Omental fat pad (tissue), 4 donors: ENCODE measurements around the gene PTK7. TPM values are rescaled to one million over a fixed set of nuclear protein-coding genes. Genes with fewer than 3 reads are reported as not detected.
"Not testable (repeated sequence)": the region's sequence is repeated elsewhere in the genome, so short reads cannot be mapped to it uniquely, and the experiment has no call there.

Experiments used
- ATAC-seq: fragments of 150-250 bp; one replicate; pipeline ENCODE4 v1.9.1; 2016; ENCODE audit warnings: mild to moderate bottlenecking, moderate library complexity; ENCODE audit not compliant: low FRiP score
- DNase-seq: peaks from one replicate; pipeline ENCODE4 v3.0.0-alpha.2; 2019; ENCODE audit warnings: low spot score
- total RNA-seq, 4 donors: library from RNA; depleted of rRNA; stranded (reverse); fragments of >200 nt; gene quantifications; one replicate each; pipeline ENCODE4 v1.1.0, GENCODE V29; 2016
- TF ChIP-seq, protein P1 (sequence below), 3 donors: fragments of 450-650 bp; IDR thresholded peaks; one replicate each; pipeline ENCODE4 v1.5.1; 2016 to 2017; ENCODE audit warnings: antibody characterized with exemption in 3 of 3, mild to moderate bottlenecking in 3 of 3, moderate library complexity in 2 of 3

The PTK7 gene
- total RNA-seq, 4 donors from 2014 or later, result 11.5 to 38.9 (median 13.8) TPM

DNA sequence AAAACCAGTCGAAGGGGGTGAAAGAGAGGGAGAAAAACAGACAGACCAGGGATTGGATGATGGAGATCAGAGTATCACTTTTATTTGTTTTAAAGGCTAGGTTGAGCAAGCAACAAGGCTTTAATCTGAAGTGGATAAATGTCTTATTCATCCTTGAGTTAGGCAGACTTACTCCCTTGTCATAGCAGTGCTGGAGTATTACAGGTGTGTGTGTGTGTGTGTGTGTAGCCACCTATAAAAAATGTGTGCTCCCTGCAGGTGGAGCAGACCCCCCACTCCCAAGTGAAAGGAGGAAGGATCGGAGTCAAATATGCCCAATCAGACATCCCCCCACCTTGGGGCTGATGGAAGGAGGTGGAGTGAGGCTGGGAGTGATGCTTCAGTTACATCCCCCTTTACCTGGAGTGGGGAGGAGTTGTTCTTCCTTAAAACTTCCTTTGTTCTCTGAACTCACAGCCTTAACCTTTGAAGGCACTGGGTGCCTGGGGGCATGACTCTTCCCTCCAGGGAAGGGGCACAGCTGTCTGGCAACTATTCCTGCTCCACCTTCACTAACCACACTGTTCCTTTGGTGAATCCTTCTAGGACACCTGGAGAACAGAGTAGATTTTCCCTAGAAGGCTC is 27.3 kb downstream of the PTK7 start:
- ATAC-seq (no peak), DNase-seq (no peak)
- TF ChIP-seq, protein P1, sequence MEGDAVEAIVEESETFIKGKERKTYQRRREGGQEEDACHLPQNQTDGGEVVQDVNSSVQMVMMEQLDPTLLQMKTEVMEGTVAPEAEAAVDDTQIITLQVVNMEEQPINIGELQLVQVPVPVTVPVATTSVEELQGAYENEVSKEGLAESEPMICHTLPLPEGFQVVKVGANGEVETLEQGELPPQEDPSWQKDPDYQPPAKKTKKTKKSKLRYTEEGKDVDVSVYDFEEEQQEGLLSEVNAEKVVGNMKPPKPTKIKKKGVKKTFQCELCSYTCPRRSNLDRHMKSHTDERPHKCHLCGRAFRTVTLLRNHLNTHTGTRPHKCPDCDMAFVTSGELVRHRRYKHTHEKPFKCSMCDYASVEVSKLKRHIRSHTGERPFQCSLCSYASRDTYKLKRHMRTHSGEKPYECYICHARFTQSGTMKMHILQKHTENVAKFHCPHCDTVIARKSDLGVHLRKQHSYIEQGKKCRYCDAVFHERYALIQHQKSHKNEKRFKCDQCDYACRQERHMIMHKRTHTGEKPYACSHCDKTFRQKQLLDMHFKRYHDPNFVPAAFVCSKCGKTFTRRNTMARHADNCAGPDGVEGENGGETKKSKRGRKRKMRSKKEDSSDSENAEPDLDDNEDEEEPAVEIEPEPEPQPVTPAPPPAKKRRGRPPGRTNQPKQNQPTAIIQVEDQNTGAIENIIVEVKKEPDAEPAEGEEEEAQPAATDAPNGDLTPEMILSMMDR (IDR thresholded peaks at IDR 0.05), result no peak

- no peak for DNase-seq
- no peak for ATAC-seq
- TF ChIP-seq, protein P1 (IDR thresholded peaks at IDR 0.05), result no peak
Observed at GRCh38 chr6:43105538-43106222, 29.6 kb downstream of the PTK7 start.

GRCh38 chr6:43107344-43108062 is 31.4 kb downstream of the PTK7 start:
- ATAC-seq (no peak), DNase-seq (no peak)
- TF ChIP-seq, protein P1 (IDR thresholded peaks at IDR 0.05), result no peak

DNA sequence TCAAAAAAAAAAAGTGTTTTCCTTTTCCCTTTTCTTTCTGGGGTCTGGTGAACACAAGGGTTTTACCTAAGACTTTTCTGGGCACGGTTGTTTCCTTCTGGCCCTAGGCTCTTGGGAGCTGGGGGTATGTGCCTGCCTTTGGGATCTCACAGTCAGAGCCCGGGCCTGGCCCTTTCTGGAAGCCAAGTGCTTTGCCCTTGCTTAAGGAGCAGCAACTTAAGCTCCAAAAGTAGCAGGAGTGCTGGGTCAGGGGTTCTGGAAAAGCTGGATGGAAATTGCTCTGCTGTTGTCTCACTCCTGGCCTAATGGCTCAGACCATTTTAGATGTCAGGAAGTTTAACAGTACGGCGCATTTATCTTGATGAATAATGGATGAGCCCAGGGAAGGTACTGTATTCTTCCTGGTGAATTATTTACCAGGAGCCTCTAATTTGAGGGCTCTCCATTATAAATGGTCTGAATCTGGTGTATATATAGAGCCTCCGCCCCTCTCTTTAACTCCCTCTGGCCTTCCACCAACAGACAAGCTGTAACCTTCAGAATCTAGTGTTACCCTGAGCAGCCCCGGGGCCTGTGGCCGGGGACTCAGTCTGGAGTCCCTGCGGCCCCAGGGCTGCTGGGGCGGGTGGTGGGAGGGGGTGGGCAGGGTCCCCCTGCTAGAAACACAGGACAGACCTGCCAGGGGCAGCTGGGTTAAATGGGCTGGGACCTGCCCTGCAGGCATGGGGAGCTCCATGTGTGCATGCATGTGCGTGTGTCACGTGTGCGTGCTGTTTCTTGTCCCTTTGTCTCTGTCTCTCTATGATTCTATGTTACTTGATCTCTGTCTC is 37.5 kb downstream of the PTK7 start:
- ATAC-seq, result no peak
- DNase-seq, result no peak
- TF ChIP-seq, protein P1 (IDR thresholded peaks at IDR 0.05), result no peak

DNA sequence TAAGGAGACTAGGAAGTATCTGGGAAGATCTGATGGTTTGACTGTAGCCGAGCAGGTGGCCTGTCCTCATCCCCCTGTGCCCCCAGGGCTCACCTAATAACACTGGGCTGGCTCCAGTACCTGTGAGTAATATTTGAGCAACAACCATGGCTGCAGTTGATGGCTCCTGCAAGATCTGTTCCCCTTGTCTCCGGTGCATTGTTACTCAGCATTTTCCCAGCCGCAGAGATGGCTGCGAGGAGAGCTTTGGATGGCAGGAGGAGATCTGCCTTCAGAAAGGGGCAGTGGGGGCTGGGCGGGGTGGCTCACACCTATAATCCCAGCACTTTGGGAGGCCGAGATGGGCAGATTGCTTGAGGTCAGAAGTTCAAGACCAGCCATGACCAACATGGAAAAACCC is 39.3 kb downstream of the PTK7 start:
- TF ChIP-seq, protein P1 (IDR thresholded peaks at IDR 0.05), result no peak
- no peak for ATAC-seq
- no peak for DNase-seq

- not testable (repeated sequence) for ATAC-seq, DNase-seq
Observed at GRCh38 chr6:43117466-43117865, 41.4 kb downstream of the PTK7 start.

GRCh38 chr6:43119482-43119881 is 43.4 kb downstream of the PTK7 start:
- ATAC-seq (no peak), DNase-seq (no peak)
- TF ChIP-seq, protein P1 (IDR thresholded peaks at IDR 0.05), result no peak
